HEK293 (cell line): ENCODE measurements around the gene PDE6B.

Experiments
- CTCF ChIP-seq: fragments of 450-650 bp; formaldehyde crosslinking; IDR thresholded peaks from 2 replicates; pipeline ENCODE4 v1.5.1; 2016; ENCODE audit warnings: missing biosample characterization, missing genetic modification characterization
- KLF7 ChIP-seq: fragments of 450-650 bp; formaldehyde crosslinking; IDR thresholded peaks from 2 replicates; pipeline ENCODE4 v1.5.1; 2016; ENCODE audit warnings: missing biosample characterization, missing genetic modification characterization, borderline replicate concordance
- PRDM4 ChIP-seq: fragments of 450-650 bp; formaldehyde crosslinking; IDR thresholded peaks from 2 replicates; pipeline ENCODE4 v1.5.1; 2017; ENCODE audit warnings: missing biosample characterization, missing genetic modification characterization
- SETDB1 ChIP-seq: IDR thresholded peaks from one replicate; pipeline ENCODE4 v1.6.1; 2017; ENCODE audit warnings: mild to moderate bottlenecking, low read length, moderate library complexity, mixed read lengths; ENCODE audit not compliant: insufficient read length
- ZNF398 ChIP-seq: fragments of 450-650 bp; formaldehyde crosslinking; IDR thresholded peaks from 2 replicates; pipeline ENCODE4 v1.5.1; 2017; ENCODE audit warnings: missing biosample characterization, missing genetic modification characterization
- ZNF530 ChIP-seq: fragments of 450-650 bp; formaldehyde crosslinking; IDR thresholded peaks from 2 replicates; pipeline ENCODE4 v1.5.1; 2016; ENCODE audit warnings: low read depth, missing biosample characterization, missing genetic modification characterization
- ZNF629 ChIP-seq: fragments of 450-650 bp; formaldehyde crosslinking; IDR thresholded peaks from 2 replicates; pipeline ENCODE4 v1.5.1; 2017; ENCODE audit warnings: missing biosample characterization, missing genetic modification characterization
- ZNF654 ChIP-seq: fragments of 450-650 bp; formaldehyde crosslinking; IDR thresholded peaks from 2 replicates; pipeline ENCODE4 v1.5.1; 2016; ENCODE audit warnings: low read depth, missing biosample characterization, missing genetic modification characterization
- ZNF777 ChIP-seq: fragments of 450-650 bp; formaldehyde crosslinking; IDR thresholded peaks from 2 replicates; pipeline ENCODE4 v1.5.1; 2017; ENCODE audit warnings: missing biosample characterization, missing genetic modification characterization, borderline replicate concordance

GRCh38 chr4:588351-588849, 37.0 kb upstream of the PDE6B start:
- TF ChIP-seq ZNF530 (tag by site-specific recombination) (no peak), ZNF629 (tag by site-specific recombination) (no peak), ZNF398 (tag by site-specific recombination) (no peak), ZNF777 (tag by site-specific recombination) (no peak), ZNF654 (tag by site-specific recombination) (no peak), CTCF (tag by site-specific recombination) (no peak), PRDM4 (tag by site-specific recombination) (no peak), KLF7 (tag by site-specific recombination) (no peak), SETDB1 (no peak)
